Ectodermal cell (in vitro differentiated cells): Measurements from ENCODE around the gene PSENEN.

Source experiments
- H3K27ac ChIP-seq: 2 replicates; pipeline ENCODE4 v1.7.0; 2013; ENCODE audit warnings: mild to moderate bottlenecking, low read depth, low read length; ENCODE audit not compliant: insufficient read depth, poor library complexity, severe bottlenecking
- H3K27me3 ChIP-seq: 2 replicates; pipeline ENCODE4 v1.7.0; 2013; ENCODE audit warnings: mild to moderate bottlenecking, low read length; ENCODE audit not compliant: insufficient read depth, control insufficient read depth, poor library complexity, severe bottlenecking
- H3K36me3 ChIP-seq: one replicate; pipeline ENCODE4 v1.7.0; 2013; ENCODE audit warnings: low read length; ENCODE audit not compliant: control insufficient read depth, insufficient read depth
- H3K4me1 ChIP-seq: one replicate; pipeline ENCODE4 v1.7.0; 2013; ENCODE audit warnings: low read length; ENCODE audit not compliant: control insufficient read depth, insufficient read depth
- H3K4me3 ChIP-seq: 2 replicates; pipeline ENCODE4 v1.7.0; 2013; ENCODE audit warnings: low read depth, low read length, control low read depth; ENCODE audit not compliant: insufficient read depth
- H3K9me3 ChIP-seq: 2 replicates; pipeline ENCODE4 v1.7.0; 2013; ENCODE audit warnings: mild to moderate bottlenecking, low read length, moderate library complexity; ENCODE audit not compliant: control insufficient read depth
- WGBS, 2 experiments: methylation state at CpG; one replicate each; pipeline ENCODE4 v1.1.7; 2013; ENCODE audit warnings: missing lambda C conversion rate in 2 of 2; 5-methylcytosine and 5-hydroxymethylcytosine counted together

The PSENEN gene

DNA sequence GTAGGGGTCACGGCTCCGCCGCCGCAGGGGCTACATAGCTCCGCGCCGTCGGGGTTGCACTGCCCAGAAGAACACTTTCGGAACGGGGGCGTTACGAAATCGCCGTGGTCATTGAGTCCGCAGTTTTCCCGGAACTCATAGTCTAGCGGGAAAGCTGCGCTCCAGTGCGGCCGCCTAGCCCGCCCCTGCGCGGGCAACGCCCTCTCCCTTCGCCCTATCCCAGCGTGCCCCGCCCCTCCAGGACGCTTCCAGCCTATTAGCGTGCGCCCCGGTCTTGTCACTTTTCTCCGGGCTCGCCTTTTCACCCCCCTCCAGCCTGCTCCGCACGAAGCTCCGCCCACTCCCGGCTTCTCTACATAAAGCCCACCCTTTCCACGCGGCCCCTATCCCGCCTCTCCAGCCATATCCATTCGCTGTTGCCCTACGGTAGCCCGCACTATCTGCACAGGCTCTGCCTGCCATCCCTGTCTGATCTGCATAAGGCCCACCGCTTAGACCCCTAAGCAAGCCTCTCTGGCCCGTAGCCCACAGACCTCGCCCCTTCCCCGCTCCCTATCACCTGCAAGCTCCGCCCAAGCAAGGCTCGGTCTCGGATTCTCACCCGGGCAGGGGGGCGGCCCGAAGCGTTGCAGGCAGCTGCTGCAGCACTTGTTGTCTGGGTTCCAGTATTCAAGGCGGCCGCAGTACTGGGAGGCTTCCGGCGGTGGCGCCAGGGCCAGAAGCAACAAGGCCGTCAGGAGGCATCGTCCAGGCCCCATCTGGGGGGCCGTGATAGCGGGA is 4.8 kb upstream of the PSENEN start:
- 0% methylated on average over 63 of the region's 63 CpGs for WGBS, 2 experiments
- Histone ChIP-seq H3K9me3 (no peaks in the 10 kb centered on the region), H3K27me3 (no peaks in the 10 kb centered on the region), H3K36me3 (peaks cover 13% of the 10 kb centered on the region), H3K4me1 (peaks cover 16% of the 10 kb centered on the region), H3K27ac (peak overlapping the region; percentile 95), H3K4me3 (peak overlapping the region; percentile 77)

GRCh38 chr19:35741203-35741515 is 4.3 kb upstream of the PSENEN start:
- WGBS, 2 experiments, result 1% methylated on average over 11 to 12 of the region's 12 CpGs
- Histone ChIP-seq H3K27me3 (no peaks in the 10 kb centered on the region), H3K36me3 (peaks cover 13% of the 10 kb centered on the region), H3K27ac (peak overlapping the region; percentile 95), H3K4me3 (peak overlapping the region; percentile 77), H3K4me1 (peaks cover 16% of the 10 kb centered on the region), H3K9me3 (no peaks in the 10 kb centered on the region)

DNA sequence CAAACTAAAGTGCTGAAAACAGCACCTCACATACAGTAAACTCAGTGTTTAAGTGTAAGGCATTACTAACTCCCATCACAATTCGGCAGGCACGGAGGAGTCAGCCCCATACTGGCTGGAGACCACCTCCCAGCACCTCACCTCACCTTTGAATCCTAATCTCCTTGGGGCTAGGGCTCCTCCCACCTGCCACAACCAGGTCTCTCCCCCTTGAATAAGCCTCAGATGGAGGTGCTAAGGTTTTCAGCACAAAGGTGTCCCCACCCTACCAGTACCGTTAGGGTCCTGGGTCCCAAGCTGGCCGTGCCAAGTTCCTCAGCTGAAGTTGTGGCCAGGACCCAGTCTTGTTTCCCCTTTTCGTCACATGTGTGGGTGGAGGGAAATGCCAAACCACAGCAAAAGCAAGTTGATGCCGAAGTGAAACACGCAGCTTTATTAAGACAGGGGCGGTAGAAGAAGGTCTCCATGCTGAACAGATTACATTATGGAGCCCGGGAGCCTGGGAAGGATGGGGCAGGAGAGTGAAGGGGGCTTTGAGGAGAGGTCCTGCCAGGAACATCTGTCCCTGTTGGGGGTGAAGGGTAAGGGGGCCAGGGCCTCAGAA is 3.2 kb upstream of the PSENEN start, which contains the start of gene IGFLR1:
TSS of gene IGFLR1 (minus strand) at position 332 of the 604 bp plus-strand sequence. CDS start 1,272 bp downstream, outside the sequence.
- no peak within 1 kb of the TSS for H3K27ac ChIP-seq
- H3K4me3 ChIP-seq, result no peak within 1 kb of the TSS
- H3K9me3 ChIP-seq, result no peaks in the 10 kb centered on the region
- no peaks in the 10 kb centered on the region for H3K27me3 ChIP-seq
- H3K36me3 ChIP-seq, result peaks cover 8% of the 10 kb centered on the region
- H3K4me1 ChIP-seq, result peaks cover 16% of the 10 kb centered on the region
- WGBS, 2 experiments, result 95 to 96% methylated on average over 9 of the region's 9 CpGs

GRCh38 chr19:35743640-35744429 is 1.6 kb upstream of the PSENEN start:
- Histone ChIP-seq H3K27me3 (no peaks in the 10 kb centered on the region), H3K4me1 (peaks cover 16% of the 10 kb centered on the region), H3K36me3 (no peaks in the 10 kb centered on the region), H3K4me3 (peak overlapping the region; percentile 82), H3K9me3 (no peaks in the 10 kb centered on the region), H3K27ac (no peak overlapping the region)
- WGBS, 2 experiments, result 91 to 93% methylated on average over 19 of the region's 19 CpGs

DNA sequence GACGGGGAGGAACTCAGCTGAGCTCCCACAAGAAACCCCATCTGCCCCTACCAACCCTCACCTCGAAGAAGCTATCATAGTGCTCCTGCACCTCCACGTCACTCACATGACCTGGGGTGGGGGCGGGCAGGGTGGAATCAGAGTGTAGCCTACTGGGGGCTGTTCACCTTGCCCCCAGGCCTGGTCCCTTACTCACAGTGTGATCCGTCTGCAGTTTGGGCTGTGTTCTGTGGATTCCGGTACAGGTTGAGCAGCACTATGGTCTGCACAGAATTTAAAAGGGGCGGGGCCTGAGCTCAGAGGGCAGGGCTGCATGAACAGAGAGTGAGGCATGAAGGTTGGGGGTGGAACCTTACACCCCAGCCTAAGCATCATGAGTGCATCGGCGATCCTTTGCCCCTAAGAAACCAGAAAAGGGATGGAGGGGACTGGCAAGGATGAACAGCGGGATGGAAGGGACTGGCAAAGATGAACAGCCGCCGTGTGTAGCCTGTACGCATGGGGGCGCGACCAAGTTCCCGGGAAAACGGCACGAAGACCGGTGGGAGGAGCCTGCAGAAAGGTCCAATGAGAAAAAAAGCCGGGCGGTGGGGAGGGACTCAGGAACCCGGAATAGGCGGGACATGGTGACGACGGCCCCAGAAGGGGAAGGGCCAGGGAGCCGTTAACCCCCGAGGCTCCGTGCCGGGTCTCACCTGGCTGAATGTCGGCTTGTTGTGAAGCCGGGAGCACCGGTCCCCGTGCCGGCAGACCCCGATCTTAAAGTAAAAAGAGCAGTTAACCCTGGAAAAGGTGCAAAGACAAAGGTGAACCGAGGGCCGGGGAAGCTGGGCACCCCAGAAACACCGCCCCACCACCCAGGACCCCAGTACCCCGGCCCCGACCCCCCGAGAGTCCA is 772 bp upstream of the PSENEN start:
- H3K27ac ChIP-seq, result peak overlapping the region; percentile 99
- no peaks in the 10 kb centered on the region for H3K9me3 ChIP-seq
- H3K4me1 ChIP-seq, result peaks cover 16% of the 10 kb centered on the region
- no peaks in the 10 kb centered on the region for H3K27me3 ChIP-seq
- 10% methylated on average over 41 of the region's 41 CpGs for WGBS, 2 experiments
- peak overlapping the region; percentile 82 for H3K4me3 ChIP-seq
- no peaks in the 10 kb centered on the region for H3K36me3 ChIP-seq

DNA sequence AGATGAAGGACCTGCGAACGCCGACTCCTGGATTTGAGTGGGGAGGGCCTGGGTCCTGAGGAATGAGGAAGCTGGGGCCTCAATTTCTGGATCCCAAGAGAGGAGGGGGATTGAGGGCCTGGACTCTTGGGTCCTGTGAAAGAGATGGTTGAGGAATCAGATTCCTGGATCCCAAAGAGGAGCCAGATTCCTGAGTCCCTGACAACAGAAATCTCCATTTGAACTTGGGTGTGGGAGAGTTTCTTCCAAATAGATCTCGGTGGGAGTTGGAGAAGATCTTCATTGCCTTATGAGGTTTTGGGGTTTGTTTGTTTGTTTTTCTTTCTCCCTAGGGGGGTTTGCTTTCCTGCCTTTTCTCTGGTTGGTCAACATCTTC is 624 bp downstream of the PSENEN start:
- peaks cover 13% of the 10 kb centered on the region for H3K4me1 ChIP-seq
- peak overlapping the region; percentile 82 for H3K4me3 ChIP-seq
- no peaks in the 10 kb centered on the region for H3K27me3 ChIP-seq
- H3K36me3 ChIP-seq, result no peaks in the 10 kb centered on the region
- WGBS, 2 experiments, result 24 to 28% methylated on average over 4 of the region's 4 CpGs
- H3K27ac ChIP-seq, result no peak overlapping the region
- no peaks in the 10 kb centered on the region for H3K9me3 ChIP-seq

- H3K4me3 ChIP-seq, result peak overlapping the region; percentile 82
- H3K27me3 ChIP-seq, result no peaks in the 10 kb centered on the region
- no peak overlapping the region for H3K27ac ChIP-seq
- 93 to 95% methylated on average over 5 of the region's 5 CpGs for WGBS, 2 experiments
- no peaks in the 10 kb centered on the region for H3K9me3 ChIP-seq
- no peaks in the 10 kb centered on the region for H3K36me3 ChIP-seq
- peaks cover 11% of the 10 kb centered on the region for H3K4me1 ChIP-seq
These were observed 1.1 kb downstream of the PSENEN start for GRCh38 chr19:35746531-35746930.

- 2 to 3% methylated on average over 44 to 45 of the region's 45 CpGs for WGBS, 2 experiments
- no peaks in the 10 kb centered on the region for H3K36me3 ChIP-seq
- H3K27ac ChIP-seq, result no peak within 1 kb of the TSS
- peaks cover 6% of the 10 kb centered on the region for H3K4me1 ChIP-seq
- H3K27me3 ChIP-seq, result no peaks in the 10 kb centered on the region
- H3K9me3 ChIP-seq, result no peaks in the 10 kb centered on the region
- H3K4me3 ChIP-seq, result peak within 1 kb of the TSS; percentile 86
These were observed 2.9 kb downstream of the PSENEN start, which contains the start of gene LIN37 for GRCh38 chr19:35748106-35749020. Gene LIN37 (plus strand): TSS chr19:35748576. CDS start chr19:35748725, 149 bp downstream.

DNA sequence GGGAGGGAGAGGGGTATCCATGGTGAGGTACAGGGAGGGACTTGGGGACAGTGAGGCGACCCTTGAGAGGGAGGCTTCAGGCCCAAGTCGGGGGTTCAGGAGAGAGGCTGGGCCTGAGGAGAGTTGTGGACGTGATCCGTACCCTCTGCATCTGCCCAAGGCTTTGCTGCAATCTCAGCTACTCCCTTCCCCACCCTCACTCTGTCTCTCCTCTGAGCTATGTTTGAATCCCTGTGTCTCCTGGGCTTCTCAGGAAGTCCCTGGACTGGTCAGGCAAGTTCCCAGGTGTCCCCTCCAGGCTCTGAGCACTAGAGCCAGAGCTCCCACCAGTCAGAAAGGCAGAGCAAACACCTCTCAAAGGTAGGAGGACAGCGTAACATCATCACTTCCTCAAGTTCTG is 4.7 kb downstream of the PSENEN start:
- WGBS, 2 experiments, result 89 to 91% methylated on average over 5 of the region's 5 CpGs

More for the DNA sequence above, 4.7 kb downstream of the PSENEN start:
- Histone ChIP-seq H3K36me3 (no peaks in the 10 kb centered on the region), H3K4me1 (no peaks in the 10 kb centered on the region), H3K4me3 (no peak overlapping the region), H3K27ac (no peak overlapping the region), H3K9me3 (no peaks in the 10 kb centered on the region), H3K27me3 (peaks cover 4% of the 10 kb centered on the region)
